Measurements from ENCODE around the gene MAPKAP1. TPM values are rescaled to one million over a fixed set of nuclear protein-coding genes. Genes with fewer than 3 reads are reported as not detected.

Gene MAPKAP1
- total RNA-seq, 4 donors from 2014 or later: 54.1 to 195 (median 61.9) TPM

DNA sequence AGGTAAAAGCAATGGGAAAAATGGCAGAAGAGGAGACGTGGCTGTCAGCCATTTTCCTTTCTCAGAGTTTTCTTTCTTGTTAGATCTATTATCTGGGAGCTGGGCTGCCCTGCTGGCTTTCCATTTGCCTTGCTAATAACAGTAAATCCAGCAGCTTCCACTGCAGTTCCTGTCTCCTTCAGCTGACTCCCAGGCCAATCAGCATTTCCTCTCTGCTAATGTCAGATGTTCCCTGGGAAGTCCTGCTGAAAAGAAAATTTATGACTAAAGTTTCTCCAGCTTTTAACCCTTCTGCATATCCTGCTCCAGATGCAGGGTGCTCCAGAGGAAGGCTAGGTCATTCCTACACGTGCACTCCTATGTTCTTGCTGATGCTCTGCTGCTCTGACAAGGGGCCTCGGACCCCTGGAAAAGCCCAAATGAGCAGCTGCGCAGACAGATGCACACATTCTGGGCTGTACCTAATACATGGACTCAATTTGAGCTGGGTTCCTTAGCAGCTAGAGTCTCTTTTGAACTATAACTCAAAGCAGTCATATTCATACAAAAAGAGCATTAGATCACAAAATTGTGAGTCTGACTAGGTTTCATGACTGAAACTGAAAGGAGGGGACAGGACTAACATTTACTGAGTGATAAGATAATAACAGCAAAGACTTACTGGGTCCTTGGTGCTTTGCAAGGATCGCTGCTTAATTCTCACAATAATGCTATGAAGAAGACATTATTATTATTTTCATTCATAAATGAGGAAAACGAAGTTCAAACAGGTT is 182.2 kb downstream of the MAPKAP1 start:
- DNase-seq: no peak
- Histone ChIP-seq H3K27ac (no peak overlapping the region), H3K4me1 (no peaks in the 10 kb centered on the region), H3K36me3 (no peaks in the 10 kb centered on the region), H3K9me3 (no peaks in the 10 kb centered on the region), H3K4me3 (no peak overlapping the region), H3K27me3 (no peaks in the 10 kb centered on the region)
- intact Hi-C loops (cut with DNase I; ENCODE audit: low total_unique reads): no loop called here
- no peak for TF ChIP-seq POLR2A (IDR thresholded peaks at IDR 0.05)
- TF ChIP-seq, protein P1, sequence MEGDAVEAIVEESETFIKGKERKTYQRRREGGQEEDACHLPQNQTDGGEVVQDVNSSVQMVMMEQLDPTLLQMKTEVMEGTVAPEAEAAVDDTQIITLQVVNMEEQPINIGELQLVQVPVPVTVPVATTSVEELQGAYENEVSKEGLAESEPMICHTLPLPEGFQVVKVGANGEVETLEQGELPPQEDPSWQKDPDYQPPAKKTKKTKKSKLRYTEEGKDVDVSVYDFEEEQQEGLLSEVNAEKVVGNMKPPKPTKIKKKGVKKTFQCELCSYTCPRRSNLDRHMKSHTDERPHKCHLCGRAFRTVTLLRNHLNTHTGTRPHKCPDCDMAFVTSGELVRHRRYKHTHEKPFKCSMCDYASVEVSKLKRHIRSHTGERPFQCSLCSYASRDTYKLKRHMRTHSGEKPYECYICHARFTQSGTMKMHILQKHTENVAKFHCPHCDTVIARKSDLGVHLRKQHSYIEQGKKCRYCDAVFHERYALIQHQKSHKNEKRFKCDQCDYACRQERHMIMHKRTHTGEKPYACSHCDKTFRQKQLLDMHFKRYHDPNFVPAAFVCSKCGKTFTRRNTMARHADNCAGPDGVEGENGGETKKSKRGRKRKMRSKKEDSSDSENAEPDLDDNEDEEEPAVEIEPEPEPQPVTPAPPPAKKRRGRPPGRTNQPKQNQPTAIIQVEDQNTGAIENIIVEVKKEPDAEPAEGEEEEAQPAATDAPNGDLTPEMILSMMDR (IDR thresholded peaks at IDR 0.05): no peak

DNA sequence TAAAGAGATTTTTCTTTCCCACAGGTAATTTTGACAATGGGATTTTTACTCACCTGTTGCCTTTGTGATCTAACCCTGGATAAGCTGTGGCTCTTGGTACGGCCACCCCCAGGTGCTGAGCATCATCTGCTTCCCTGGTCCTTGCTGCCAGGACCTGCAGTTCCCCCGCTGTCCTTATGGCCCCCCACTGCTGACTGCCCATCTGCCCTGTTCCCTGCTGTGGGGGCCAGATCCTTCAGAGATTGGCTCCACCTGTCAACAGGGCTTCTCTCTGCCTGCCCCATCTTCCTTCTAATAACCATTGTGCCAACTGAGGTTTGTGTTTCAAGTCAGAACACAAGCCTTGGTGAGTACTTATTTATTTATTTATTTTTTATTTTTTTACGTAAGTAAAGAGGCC is 183.3 kb downstream of the MAPKAP1 start:
- Histone ChIP-seq H3K36me3 (no peaks in the 10 kb centered on the region), H3K27me3 (no peaks in the 10 kb centered on the region), H3K9me3 (no peaks in the 10 kb centered on the region), H3K4me3 (no peak overlapping the region), H3K4me1 (no peaks in the 10 kb centered on the region), H3K27ac (no peak overlapping the region)
- intact Hi-C loops (cut with DNase I; ENCODE audit: low total_unique reads): no loop called here
- TF ChIP-seq, protein P1 (IDR thresholded peaks at IDR 0.05): no peak
- no peak for TF ChIP-seq POLR2A (IDR thresholded peaks at IDR 0.05)
- no peak for DNase-seq

DNA sequence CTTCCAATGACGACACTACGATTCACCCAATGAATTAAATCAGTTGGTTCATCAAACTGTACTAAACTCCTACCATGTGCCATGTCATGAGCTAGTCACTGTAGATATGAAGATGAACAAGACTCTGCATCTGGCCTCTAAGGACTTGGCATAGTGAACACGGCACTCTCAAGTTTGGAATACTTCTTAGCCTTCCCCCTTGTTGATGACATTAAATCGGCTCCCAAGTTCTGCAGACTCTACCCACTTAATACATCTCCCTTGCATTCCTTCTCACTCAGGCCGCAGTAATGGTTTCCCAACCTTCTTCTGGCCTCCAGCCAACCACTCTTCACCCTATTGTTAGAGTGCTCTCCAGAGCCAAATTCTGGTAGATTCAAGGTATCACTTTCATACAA is 184.7 kb downstream of the MAPKAP1 start:
- no peak for TF ChIP-seq POLR2A (IDR thresholded peaks at IDR 0.05)
- TF ChIP-seq, protein P1 (IDR thresholded peaks at IDR 0.05): no peak

DNA sequence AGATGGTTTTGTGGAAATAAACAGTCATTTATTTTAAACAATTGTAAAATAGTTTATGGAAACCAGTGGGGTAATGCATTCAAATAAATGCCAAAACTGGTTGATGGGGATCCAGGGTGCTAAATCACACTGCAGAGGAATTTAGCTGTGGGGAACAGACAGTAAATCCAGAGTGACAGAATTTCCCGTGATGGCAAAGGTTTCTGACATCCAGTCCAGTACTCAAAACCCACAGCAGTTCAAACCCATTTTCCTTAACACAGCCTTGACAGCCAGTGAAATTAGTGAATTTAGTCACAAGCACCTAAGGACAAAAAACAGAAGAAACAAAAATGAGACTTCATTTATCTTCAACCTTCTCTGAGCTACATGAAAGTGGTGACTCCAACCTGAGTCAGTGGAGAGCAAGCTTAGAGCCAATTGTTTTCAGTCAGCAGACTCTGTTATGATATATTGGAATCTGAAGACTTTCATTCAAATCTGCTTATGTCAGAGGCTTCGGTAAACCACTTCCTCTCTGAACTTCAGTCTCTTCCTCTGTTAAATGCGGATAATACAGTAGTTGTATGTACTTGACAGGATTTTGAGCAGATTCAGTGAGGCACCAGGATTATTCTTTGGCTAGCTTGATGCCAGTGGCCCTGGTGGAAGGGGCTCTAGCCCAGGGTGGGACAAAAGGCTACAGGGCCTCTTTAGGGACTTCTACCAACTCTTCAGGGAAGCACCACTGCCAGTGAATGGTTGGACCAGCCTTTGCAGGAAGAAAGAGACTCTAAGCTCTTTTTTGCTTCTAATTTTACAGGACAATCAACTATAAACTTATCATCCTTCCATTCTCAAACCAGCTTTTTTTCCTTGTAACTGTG is 185.3 kb downstream of the MAPKAP1 start:
- no peak for DNase-seq
- TF ChIP-seq, protein P1 (IDR thresholded peaks at IDR 0.05): no peak
- TF ChIP-seq POLR2A (IDR thresholded peaks at IDR 0.05): no peak
- Histone ChIP-seq H3K36me3 (no peaks in the 10 kb centered on the region), H3K9me3 (no peaks in the 10 kb centered on the region), H3K4me3 (no peak overlapping the region), H3K27me3 (no peaks in the 10 kb centered on the region), H3K4me1 (no peaks in the 10 kb centered on the region), H3K27ac (no peak overlapping the region)
- intact Hi-C loops (cut with DNase I; ENCODE audit: low total_unique reads): no loop called here

More for the DNA sequence above, 184.7 kb downstream of the MAPKAP1 start:
- no peaks in the 10 kb centered on the region for H3K4me1 ChIP-seq
- no peak overlapping the region for H3K27ac ChIP-seq
- no peak for DNase-seq
- H3K27me3 ChIP-seq: no peaks in the 10 kb centered on the region
- no peaks in the 10 kb centered on the region for H3K9me3 ChIP-seq
- intact Hi-C loops (cut with DNase I; ENCODE audit: low total_unique reads): no loop called here
- H3K4me3 ChIP-seq: no peak overlapping the region
- H3K36me3 ChIP-seq: no peaks in the 10 kb centered on the region

DNA sequence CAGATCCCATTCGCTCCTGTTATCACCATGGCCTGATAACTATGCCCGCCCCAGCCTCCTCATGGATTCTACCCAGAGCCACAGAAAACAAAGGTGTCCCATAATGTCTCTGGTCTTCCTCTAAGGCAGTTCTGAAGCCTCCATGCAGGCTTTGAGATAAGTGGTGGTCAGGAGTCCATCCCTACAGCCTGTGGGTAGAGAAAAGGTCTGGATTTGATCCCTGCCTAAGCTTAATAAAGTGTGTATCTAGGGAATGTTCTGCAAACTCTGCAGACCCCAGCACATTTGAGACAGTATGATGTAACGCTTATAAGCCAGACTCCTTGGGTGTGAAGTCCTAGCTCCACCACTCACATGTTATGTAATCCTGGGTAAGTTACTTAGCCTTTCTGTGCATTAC is 187.3 kb downstream of the MAPKAP1 start:
- Histone ChIP-seq H3K9me3 (no peaks in the 10 kb centered on the region), H3K4me3 (no peak overlapping the region), H3K36me3 (no peaks in the 10 kb centered on the region), H3K4me1 (no peaks in the 10 kb centered on the region), H3K27ac (no peak overlapping the region), H3K27me3 (no peaks in the 10 kb centered on the region)
- no peak for DNase-seq
- intact Hi-C loops (cut with DNase I; ENCODE audit: low total_unique reads): no loop called here
- no peak for TF ChIP-seq POLR2A (IDR thresholded peaks at IDR 0.05)
- TF ChIP-seq, protein P1 (IDR thresholded peaks at IDR 0.05): no peak
